HepG2 (cell line): ENCODE data around the gene HDAC4. TPM values are rescaled to one million over a fixed set of nuclear protein-coding genes. Genes with fewer than 3 reads are reported as not detected.

Source experiments
- CBX1 ChIP-seq: IDR thresholded peaks from one replicate; pipeline ENCODE4 v1.6.1; 2016; ENCODE audit warnings: antibody characterized with exemption, low read depth
- CCAR2 ChIP-seq: fragments of 200-400 bp; formaldehyde crosslinking; optimal IDR thresholded peaks from 2 replicates; pipeline ENCODE3; 2018; ENCODE audit warnings: low read depth, mild to moderate bottlenecking, low read length, moderate library complexity
- CREM ChIP-seq, 2 experiments: sonication (generic) in 1 of 2; formaldehyde crosslinking in 1 of 2; IDR thresholded peaks; 2 replicates each; pipeline versions ENCODE4 v1.4.0 to v1.6.1; 2016 to 2020; ENCODE audit warnings: antibody characterized with exemption in 1 of 2, mild to moderate bottlenecking in 1 of 2, missing genetic modification reagents in 1 of 2
- FOXM1 ChIP-seq: sonication (generic); formaldehyde crosslinking; IDR thresholded peaks from 2 replicates; pipeline ENCODE4 v1.5.0; 2020; ENCODE audit warnings: missing genetic modification reagents
- ISX ChIP-seq: sonication (generic); formaldehyde crosslinking; conservative IDR thresholded peaks from 2 replicates; pipeline ENCODE4 v1.5.0; 2020; ENCODE audit warnings: missing genetic modification reagents
- JARID2 ChIP-seq: sonication (generic); formaldehyde crosslinking; IDR thresholded peaks from 2 replicates; pipeline ENCODE4 v1.8.1; 2023; ENCODE audit warnings: missing genetic modification reagents, inconsistent platforms; ENCODE audit not compliant: insufficient replicate concordance
- KDM5B ChIP-seq: sonication (generic); formaldehyde crosslinking; IDR thresholded peaks from 2 replicates; pipeline ENCODE4 v1.4.0; 2020; ENCODE audit warnings: missing genetic modification reagents, mild to moderate bottlenecking, borderline replicate concordance
- MED13 ChIP-seq: sonication (generic); formaldehyde crosslinking; IDR thresholded peaks from 2 replicates; pipeline ENCODE4 v1.5.0; 2020; ENCODE audit warnings: missing genetic modification reagents
- PAWR ChIP-seq: sonication (generic); formaldehyde crosslinking; IDR thresholded peaks from 2 replicates; pipeline ENCODE4 v1.4.0; 2020; ENCODE audit warnings: missing genetic modification reagents, mild to moderate bottlenecking, borderline replicate concordance
- RFX1 ChIP-seq: fragments of 450-650 bp; IDR thresholded peaks from 2 replicates; pipeline ENCODE4 v1.6.1; 2017
- RFX3 ChIP-seq: IDR thresholded peaks from 2 replicates; pipeline ENCODE4 v1.6.1; 2016; ENCODE audit warnings: missing biosample characterization, missing genetic modification reagents
- SAFB2 ChIP-seq: sonication (generic); formaldehyde crosslinking; IDR thresholded peaks from 2 replicates; pipeline ENCODE4 v1.5.1; 2020; ENCODE audit warnings: missing genetic modification reagents, low read depth, mild to moderate bottlenecking, borderline replicate concordance
- SRSF4 ChIP-seq: fragments of 200-400 bp; formaldehyde crosslinking; IDR thresholded peaks from one replicate; pipeline ENCODE4 v1.6.1; 2018; ENCODE audit warnings: mild to moderate bottlenecking, low read depth, low read length, moderate library complexity; ENCODE audit not compliant: poor library complexity, severe bottlenecking
- TEAD3 ChIP-seq: optimal IDR thresholded peaks from 2 replicates; pipeline ENCODE3; 2016; ENCODE audit warnings: borderline replicate concordance
- ZKSCAN1 ChIP-seq: fragments of 150-350 bp; IDR thresholded peaks from 2 replicates; pipeline ENCODE4 v1.6.1; 2014; ENCODE audit warnings: low read length
- ZNF260 ChIP-seq: sonication (generic); formaldehyde crosslinking; IDR thresholded peaks from 2 replicates; pipeline ENCODE4 v1.4.0; 2020; ENCODE audit warnings: missing genetic modification reagents, low read depth, mild to moderate bottlenecking, borderline replicate concordance
- ZNF660 ChIP-seq: sonication (generic); formaldehyde crosslinking; IDR thresholded peaks from 2 replicates; pipeline ENCODE4 v1.5.1; 2020; ENCODE audit warnings: mild to moderate bottlenecking, low read depth, missing genetic modification reagents, borderline replicate concordance
- ZXDC ChIP-seq: sonication (generic); formaldehyde crosslinking; IDR thresholded peaks from 2 replicates; pipeline ENCODE4 v1.5.0; 2020; ENCODE audit warnings: mild to moderate bottlenecking, missing genetic modification reagents
- polyA plus RNA-seq, 8 experiments: library from polyadenylated mRNA; depleted of rRNA in 3 of 8; stranded (reverse) in 7 of 8; unstranded in 1 of 8; fragments of >200 nt; fragmentation: Illumina TruSeq in 4 of 8; extraction: Trizol in 4 of 8; gene quantifications; 2 replicates each; pipeline versions ENCODE4 v1.2.1 to v1.2.3, GENCODE V29; 2011 to 2016; ENCODE audit warnings: low read depth in 4 of 8, missing spikeins in 1 of 8, mixed read lengths in 1 of 8; ENCODE audit not compliant: insufficient read depth in 1 of 8
- total RNA-seq, 5 experiments: library from RNA; depleted of rRNA; stranded (reverse); fragments of >200 nt; fragmentation: Illumina TruSeq; extraction: Trizol; gene quantifications; 2 replicates each; pipeline ENCODE4 v1.2.3, GENCODE V29; 2016; ENCODE audit warnings: low read depth in 1 of 5
- TF ChIP-seq, protein P1 (sequence below): sonication (generic); formaldehyde crosslinking; IDR thresholded peaks from 2 replicates; pipeline ENCODE4 v1.4.0; 2020; ENCODE audit warnings: missing genetic modification reagents
- TF ChIP-seq, protein P2 (sequence below): sonication (generic); formaldehyde crosslinking; IDR thresholded peaks from 2 replicates; pipeline ENCODE4 v1.5.0; 2020; ENCODE audit warnings: missing genetic modification reagents

The HDAC4 gene
- total and polyA plus RNA-seq, 2 of the 13 experiments (the other 11 are each of a cell fraction or from before 2014, with no cell fraction given): 10.1 to 11.5 TPM

GRCh38 chr2:239297142-239298004 lies 103.4 kb downstream of the HDAC4 start (continued):
- TF ChIP-seq CCAR2: no peak
- TF ChIP-seq SRSF4: no peak
- no peak for TF ChIP-seq TEAD3
- TF ChIP-seq ZXDC (CRISPR knock-in tag): no peak
- TF ChIP-seq RFX1: no peak
- TF ChIP-seq CBX1: no peak
- TF ChIP-seq ISX: no peak
- TF ChIP-seq PAWR: no peak
- no peak for TF ChIP-seq FOXM1 (CRISPR knock-in tag)
- no peak for TF ChIP-seq ZKSCAN1
- TF ChIP-seq, protein P1, sequence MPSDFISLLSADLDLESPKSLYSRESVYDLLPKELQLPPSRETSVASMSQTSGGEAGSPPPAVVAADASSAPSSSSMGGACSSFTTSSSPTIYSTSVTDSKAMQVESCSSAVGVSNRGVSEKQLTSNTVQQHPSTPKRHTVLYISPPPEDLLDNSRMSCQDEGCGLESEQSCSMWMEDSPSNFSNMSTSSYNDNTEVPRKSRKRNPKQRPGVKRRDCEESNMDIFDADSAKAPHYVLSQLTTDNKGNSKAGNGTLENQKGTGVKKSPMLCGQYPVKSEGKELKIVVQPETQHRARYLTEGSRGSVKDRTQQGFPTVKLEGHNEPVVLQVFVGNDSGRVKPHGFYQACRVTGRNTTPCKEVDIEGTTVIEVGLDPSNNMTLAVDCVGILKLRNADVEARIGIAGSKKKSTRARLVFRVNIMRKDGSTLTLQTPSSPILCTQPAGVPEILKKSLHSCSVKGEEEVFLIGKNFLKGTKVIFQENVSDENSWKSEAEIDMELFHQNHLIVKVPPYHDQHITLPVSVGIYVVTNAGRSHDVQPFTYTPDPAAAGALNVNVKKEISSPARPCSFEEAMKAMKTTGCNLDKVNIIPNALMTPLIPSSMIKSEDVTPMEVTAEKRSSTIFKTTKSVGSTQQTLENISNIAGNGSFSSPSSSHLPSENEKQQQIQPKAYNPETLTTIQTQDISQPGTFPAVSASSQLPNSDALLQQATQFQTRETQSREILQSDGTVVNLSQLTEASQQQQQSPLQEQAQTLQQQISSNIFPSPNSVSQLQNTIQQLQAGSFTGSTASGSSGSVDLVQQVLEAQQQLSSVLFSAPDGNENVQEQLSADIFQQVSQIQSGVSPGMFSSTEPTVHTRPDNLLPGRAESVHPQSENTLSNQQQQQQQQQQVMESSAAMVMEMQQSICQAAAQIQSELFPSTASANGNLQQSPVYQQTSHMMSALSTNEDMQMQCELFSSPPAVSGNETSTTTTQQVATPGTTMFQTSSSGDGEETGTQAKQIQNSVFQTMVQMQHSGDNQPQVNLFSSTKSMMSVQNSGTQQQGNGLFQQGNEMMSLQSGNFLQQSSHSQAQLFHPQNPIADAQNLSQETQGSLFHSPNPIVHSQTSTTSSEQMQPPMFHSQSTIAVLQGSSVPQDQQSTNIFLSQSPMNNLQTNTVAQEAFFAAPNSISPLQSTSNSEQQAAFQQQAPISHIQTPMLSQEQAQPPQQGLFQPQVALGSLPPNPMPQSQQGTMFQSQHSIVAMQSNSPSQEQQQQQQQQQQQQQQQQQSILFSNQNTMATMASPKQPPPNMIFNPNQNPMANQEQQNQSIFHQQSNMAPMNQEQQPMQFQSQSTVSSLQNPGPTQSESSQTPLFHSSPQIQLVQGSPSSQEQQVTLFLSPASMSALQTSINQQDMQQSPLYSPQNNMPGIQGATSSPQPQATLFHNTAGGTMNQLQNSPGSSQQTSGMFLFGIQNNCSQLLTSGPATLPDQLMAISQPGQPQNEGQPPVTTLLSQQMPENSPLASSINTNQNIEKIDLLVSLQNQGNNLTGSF (CRISPR knock-in tag): no peak
- TF ChIP-seq SAFB2 (CRISPR knock-in tag): no peak
- TF ChIP-seq MED13 (CRISPR knock-in tag): no peak
- TF ChIP-seq, protein P2, sequence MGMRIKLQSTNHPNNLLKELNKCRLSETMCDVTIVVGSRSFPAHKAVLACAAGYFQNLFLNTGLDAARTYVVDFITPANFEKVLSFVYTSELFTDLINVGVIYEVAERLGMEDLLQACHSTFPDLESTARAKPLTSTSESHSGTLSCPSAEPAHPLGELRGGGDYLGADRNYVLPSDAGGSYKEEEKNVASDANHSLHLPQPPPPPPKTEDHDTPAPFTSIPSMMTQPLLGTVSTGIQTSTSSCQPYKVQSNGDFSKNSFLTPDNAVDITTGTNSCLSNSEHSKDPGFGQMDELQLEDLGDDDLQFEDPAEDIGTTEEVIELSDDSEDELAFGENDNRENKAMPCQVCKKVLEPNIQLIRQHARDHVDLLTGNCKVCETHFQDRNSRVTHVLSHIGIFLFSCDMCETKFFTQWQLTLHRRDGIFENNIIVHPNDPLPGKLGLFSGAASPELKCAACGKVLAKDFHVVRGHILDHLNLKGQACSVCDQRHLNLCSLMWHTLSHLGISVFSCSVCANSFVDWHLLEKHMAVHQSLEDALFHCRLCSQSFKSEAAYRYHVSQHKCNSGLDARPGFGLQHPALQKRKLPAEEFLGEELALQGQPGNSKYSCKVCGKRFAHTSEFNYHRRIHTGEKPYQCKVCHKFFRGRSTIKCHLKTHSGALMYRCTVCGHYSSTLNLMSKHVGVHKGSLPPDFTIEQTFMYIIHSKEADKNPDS (CRISPR knock-in tag): no peak
- TF ChIP-seq ZNF660 (CRISPR knock-in tag): no peak
- no peak; the same call in 1 of the 2 replicates for TF ChIP-seq CREM (IDR thresholded peaks at IDR 0.05)
- no peak for TF ChIP-seq CREM (CRISPR knock-in tag; IDR thresholded peaks at IDR 0.05)
- TF ChIP-seq JARID2: no peak
- TF ChIP-seq ZNF260 (CRISPR knock-in tag): 0 out of 2 replicates have a peak, but pooled peaks have one; percentile 44
- no peak for TF ChIP-seq RFX3 (CRISPR knock-in tag)
- no peak for TF ChIP-seq KDM5B (CRISPR knock-in tag)
